Stromal cell of bone marrow (primary cell): ENCODE measurements around the gene CD86.

Source experiments
- DNase-seq: peaks from one replicate; pipeline ENCODE4 v3.0.0-alpha.2; 2012; ENCODE audit warnings: low read depth

CD86 gene

GRCh38 chr3:122060040-122060698 is 5.0 kb downstream of the CD86 start:
- no peak for DNase-seq

- no peak for DNase-seq
Observed at GRCh38 chr3:122063908-122064307, 8.7 kb downstream of the CD86 start.

DNA sequence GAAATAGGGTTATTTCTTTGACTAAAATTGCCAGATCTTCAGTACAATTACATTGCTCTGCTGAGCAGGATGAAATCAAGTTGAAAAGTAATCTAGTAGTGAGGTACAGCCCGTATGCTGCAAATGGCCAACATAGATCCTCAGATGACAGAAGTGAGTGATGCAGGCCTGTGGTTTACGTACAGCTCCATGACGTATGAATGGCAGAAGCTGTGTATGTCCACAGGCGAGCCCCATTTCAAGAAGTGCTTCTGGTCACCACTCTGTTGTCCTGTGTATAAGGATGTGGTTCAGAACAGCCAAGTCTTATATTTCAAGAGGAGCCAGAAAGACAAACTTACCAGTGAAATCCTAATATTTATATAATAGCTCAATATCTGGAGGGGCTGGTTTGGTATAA is 9.2 kb downstream of the CD86 start:
- no peak for DNase-seq

GRCh38 chr3:122066331-122067213 is 11.4 kb downstream of the CD86 start:
- DNase-seq = no peak

GRCh38 chr3:122067214-122067550 is 12.0 kb downstream of the CD86 start:
- no peak for DNase-seq

DNA sequence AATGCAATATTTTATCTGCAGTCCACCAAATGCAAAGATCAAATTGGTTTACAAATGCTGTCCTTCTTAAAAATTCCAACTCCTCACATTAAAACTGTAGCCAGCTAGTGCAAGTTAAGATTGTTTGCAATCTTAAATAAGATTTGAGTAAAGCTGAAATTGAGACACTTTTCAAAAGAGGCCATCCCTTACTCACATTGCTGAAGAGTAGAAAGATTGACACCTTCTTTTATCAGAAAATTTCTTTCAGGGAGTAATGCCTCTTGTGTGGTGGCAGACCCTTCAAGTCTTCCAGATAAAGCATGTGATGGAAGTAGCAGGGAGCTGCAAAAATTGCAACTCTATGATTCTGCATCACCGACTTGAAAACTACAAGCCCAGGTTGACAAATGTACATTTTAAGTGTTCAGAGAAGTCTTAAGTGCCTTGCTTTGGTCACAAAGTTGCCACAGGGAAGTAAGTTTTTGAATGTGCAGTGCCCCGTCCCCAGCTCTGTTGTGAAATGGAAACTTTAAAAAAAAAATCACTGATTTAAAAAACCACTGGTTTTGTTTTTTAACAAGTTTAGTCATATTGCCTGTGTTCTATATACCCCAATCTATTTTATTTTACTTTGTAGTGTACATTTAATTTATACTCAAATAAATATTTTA is 12.6 kb downstream of the CD86 start:
- no peak for DNase-seq

DNA sequence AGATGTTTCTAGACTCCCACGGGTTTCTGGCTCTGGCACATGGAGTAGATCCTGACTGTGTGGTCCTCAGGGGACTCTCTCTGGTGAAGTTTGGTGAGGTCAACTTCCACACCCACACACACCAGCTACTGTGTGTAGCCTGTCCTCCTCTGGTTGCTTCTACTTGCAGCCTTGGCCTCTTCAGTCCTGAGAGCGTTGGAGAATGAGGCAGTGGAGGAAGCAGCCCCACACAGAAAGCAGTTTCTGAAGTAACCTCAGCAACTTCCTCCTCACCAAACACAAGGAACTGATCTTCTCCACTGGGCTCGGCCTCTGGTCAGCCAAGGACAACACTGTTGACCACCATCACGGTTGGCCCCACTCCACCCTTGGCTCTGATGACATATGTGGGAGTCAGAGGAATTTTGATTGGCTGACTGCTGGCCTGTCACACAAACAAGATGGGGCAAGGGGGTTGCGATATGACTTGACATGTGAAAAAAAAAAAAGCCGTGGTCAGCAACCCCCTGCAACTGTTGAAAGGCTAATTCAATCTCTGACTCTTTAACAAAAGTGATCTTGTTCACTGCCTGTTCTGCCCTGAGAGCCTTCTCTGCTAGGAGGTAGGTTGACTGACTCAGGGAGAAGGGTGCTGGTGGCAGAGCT is 19.6 kb downstream of the CD86 start:
- peak; percentile 61 for DNase-seq

- DNase-seq = no peak
Observed at GRCh38 chr3:122076491-122077292, 21.5 kb downstream of the CD86 start.

- no peak for DNase-seq
Observed at GRCh38 chr3:122077293-122078234, 22.4 kb downstream of the CD86 start.

GRCh38 chr3:122078235-122078935 is 23.2 kb downstream of the CD86 start:
- DNase-seq = no peak

DNA sequence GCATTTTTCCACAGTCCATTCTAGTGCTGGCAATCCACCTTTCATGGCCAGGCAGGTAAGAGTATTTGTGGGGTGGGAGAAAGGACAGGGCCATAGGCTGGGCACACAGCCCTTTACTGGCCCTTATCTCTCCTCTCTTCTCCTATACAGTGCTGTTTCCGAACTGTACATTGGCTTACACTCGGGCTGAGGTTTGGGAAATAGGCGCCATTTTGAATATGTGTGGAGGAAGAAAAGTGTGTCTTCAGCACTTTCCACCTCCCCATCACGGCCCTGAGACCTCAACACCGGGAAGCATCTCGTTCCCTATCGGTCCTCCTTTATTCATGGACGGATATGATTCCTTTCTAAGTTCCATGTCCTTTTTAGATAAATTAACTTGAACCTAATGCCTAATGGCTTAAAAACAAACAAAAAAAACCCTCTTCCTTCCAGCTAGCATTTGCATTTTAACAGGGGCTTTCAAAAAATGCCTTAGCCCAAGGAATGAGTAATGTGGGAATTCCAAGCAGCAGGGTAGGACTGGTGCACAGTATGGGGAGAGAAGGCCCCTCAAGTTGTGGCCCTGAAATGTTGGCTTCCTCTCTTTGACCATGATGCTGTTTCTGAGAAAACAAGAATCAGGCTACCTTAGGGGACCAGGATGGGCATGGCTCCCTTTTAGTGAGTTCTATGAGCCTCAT is 24.5 kb downstream of the CD86 start:
- DNase-seq = no peak

DNA sequence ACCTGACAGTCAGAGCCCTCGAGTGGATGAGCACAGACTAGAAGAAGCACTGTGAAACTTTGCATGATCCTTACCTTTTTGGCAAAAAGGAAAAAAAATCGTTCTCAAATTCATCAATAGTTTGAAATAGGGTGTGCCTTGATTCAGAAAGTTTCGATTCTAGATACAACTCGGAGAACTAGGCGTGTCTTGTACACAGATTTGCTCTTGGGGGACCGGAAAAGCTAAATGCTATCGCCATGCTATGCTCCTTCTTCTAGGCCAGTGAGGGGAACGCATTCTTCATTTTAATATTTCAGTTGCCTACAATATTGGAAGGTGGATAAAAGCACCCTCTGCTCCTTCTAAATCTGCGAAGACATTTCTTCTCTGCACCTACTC is 25.0 kb downstream of the CD86 start:
- no peak for DNase-seq

DNA sequence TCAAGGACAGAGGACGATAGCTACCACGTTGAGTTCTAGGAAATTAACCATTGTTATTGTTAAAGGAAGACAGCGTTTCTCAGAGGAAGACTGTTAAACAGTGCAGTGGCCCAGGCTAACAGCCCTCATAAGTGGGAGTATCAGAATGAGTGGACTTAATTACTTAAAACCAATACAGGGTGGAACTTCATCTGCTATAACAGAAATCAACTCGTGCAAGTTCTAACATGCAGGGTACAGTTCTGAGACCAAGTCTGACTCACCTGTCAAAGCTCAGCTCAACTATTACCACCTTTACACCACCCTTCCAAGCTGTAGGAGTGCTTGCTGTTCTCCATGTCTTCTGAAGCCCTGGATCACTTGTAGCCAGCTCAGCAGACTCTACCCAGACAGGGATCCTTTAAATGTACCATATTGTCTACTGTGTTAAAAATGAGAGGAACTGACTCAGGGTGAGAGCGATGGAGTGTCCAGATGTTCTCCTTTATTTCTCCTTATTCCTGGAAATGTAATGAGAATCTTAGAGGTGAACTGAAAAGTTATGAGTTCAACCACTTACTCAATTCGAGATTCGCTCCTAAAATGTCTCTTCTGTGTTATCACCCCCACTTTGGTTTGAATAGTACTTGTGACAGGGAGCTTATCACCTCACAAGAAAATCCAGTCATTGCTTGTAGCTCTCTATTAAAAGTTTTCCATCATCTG is 26.5 kb downstream of the CD86 start:
- no peak for DNase-seq

DNA sequence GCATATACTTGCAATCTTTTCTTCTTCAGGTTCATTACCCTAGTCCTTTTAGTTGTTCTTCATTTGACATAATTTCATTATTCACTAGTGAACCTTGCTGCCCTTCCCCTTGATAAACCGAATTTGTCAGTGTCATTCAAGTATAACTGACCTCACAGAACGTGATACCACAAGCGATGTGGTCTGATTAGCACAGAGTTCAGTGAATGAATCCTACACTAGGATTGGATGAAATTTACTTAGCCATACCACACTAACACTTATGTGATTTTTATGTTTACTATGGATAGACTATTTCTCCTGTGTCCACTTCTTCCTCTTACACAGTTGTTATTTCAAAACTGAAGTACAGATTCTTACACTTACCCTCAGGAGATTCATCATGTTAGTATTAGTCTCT is 27.2 kb downstream of the CD86 start:
- no peak for DNase-seq

- DNase-seq = no peak
Observed at GRCh38 chr3:122084799-122085198, 29.6 kb downstream of the CD86 start.

GRCh38 chr3:122085673-122086072 is 30.5 kb downstream of the CD86 start:
- DNase-seq = peak; percentile 33

- no peak for DNase-seq
Observed at GRCh38 chr3:122088531-122088930, 33.4 kb downstream of the CD86 start.

- DNase-seq = no peak
Observed at GRCh38 chr3:122091602-122092295, 36.6 kb downstream of the CD86 start.
